ENCODE results near the gene RAB31. TPM values are rescaled to one million over a fixed set of nuclear protein-coding genes. Genes with fewer than 3 reads are reported as not detected.

The RAB31 gene
- total and polyA plus RNA-seq, 10 donors, result 12.3 to 112 (median 72.6) TPM

- TF ChIP-seq POLR2AphosphoS5 (IDR thresholded peaks at IDR 0.05) (peak in 1 of 3 donors; percentile 21), POLR2A (IDR thresholded peaks at IDR 0.05) (no peak)
- TF ChIP-seq, protein P1, sequence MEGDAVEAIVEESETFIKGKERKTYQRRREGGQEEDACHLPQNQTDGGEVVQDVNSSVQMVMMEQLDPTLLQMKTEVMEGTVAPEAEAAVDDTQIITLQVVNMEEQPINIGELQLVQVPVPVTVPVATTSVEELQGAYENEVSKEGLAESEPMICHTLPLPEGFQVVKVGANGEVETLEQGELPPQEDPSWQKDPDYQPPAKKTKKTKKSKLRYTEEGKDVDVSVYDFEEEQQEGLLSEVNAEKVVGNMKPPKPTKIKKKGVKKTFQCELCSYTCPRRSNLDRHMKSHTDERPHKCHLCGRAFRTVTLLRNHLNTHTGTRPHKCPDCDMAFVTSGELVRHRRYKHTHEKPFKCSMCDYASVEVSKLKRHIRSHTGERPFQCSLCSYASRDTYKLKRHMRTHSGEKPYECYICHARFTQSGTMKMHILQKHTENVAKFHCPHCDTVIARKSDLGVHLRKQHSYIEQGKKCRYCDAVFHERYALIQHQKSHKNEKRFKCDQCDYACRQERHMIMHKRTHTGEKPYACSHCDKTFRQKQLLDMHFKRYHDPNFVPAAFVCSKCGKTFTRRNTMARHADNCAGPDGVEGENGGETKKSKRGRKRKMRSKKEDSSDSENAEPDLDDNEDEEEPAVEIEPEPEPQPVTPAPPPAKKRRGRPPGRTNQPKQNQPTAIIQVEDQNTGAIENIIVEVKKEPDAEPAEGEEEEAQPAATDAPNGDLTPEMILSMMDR (IDR thresholded peaks at IDR 0.05 in 8 of 11, conservative IDR thresholded peaks at IDR 0.05 in 3 of 11), result no peak
- peak overlapping the region in 1 of 8 donors; percentile 12 for H3K4me3 ChIP-seq
- H3K9me3 ChIP-seq, result no peaks in the 10 kb centered on the region
- 49 to 72% (median 62%) methylated on average over 9 of the region's 9 CpGs for WGBS, 5 donors
- H3K27ac ChIP-seq, result peak overlapping the region in 7 of 8 donors; percentile 30 to 76 (median 66)
- peaks cover 0 to 12% (median 6%) of the 10 kb centered on the region in 6 donors for H3K4me1 ChIP-seq
- H3K27me3 ChIP-seq (replicated peaks in 1 of 7), result no peaks in the 10 kb centered on the region
- DNase-seq, result no peak
- intact Hi-C loops (cut with DNase I; ENCODE audit: low total_unique reads), result no loop called here
- H3K36me3 ChIP-seq, result no peaks in the 10 kb centered on the region
These were observed 169.0 kb downstream of the RAB31 start for GRCh38 chr18:9876867-9877654.

DNA sequence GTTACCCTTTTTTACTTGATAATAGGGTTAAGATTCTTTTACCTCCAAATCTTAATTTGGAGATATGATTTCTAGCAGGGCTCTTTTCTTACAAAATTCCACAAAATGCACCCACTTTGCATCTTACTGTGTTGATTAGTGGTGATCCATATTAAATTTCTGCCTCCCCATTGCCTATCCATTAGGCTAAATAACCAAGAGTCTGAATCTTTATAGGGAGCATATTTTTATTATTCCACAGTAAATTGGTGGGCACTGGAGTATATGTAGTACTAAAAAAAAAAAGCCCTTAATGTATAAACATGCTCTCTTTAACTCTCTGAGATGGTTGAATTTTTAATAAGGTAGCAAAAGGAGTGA, 169.5 kb downstream of the RAB31 start:
- Histone ChIP-seq H3K4me1 (peaks cover 0 to 12% (median 6%) of the 10 kb centered on the region in 6 donors), H3K36me3 (no peaks in the 10 kb centered on the region), H3K9me3 (no peaks in the 10 kb centered on the region), H3K27me3 (replicated peaks in 1 of 7) (no peaks in the 10 kb centered on the region), H3K27ac (peak overlapping the region in 7 of 8 donors; percentile 30 to 76 (median 66)), H3K4me3 (no peak overlapping the region)
- intact Hi-C loops (cut with DNase I; ENCODE audit: low total_unique reads), result no loop called here
- TF ChIP-seq, protein P1 (IDR thresholded peaks at IDR 0.05 in 8 of 11, conservative IDR thresholded peaks at IDR 0.05 in 3 of 11), result no peak
- TF ChIP-seq POLR2AphosphoS5 (IDR thresholded peaks at IDR 0.05) (no peak), POLR2A (IDR thresholded peaks at IDR 0.05) (no peak)
- no peak for DNase-seq

GRCh38 chr18:9878095-9878494, 170.0 kb downstream of the RAB31 start:
- no peaks in the 10 kb centered on the region for H3K27me3 ChIP-seq (replicated peaks in 1 of 7)
- H3K27ac ChIP-seq, result peak overlapping the region in 1 of 8 donors; percentile 76
- no peaks in the 10 kb centered on the region for H3K36me3 ChIP-seq
- WGBS, 5 donors, result 94 to 100% (median 97%) methylated on average over 1 of the region's 1 CpG
- no peak for TF ChIP-seq POLR2A (IDR thresholded peaks at IDR 0.05)
- no peak for TF ChIP-seq POLR2AphosphoS5 (IDR thresholded peaks at IDR 0.05)
- TF ChIP-seq, protein P1 (IDR thresholded peaks at IDR 0.05 in 8 of 11, conservative IDR thresholded peaks at IDR 0.05 in 3 of 11), result no peak
- H3K4me1 ChIP-seq, result peaks cover 0 to 12% (median 6%) of the 10 kb centered on the region in 6 donors
- H3K4me3 ChIP-seq, result no peak overlapping the region
- no peaks in the 10 kb centered on the region for H3K9me3 ChIP-seq
- intact Hi-C loops (cut with DNase I; ENCODE audit: low total_unique reads), result no loop called here
- no peak for DNase-seq

- no peak overlapping the region for H3K4me3 ChIP-seq
- H3K4me1 ChIP-seq, result peaks cover 0 to 12% (median 6%) of the 10 kb centered on the region in 6 donors
- H3K36me3 ChIP-seq, result no peaks in the 10 kb centered on the region
- no peaks in the 10 kb centered on the region for H3K27me3 ChIP-seq (replicated peaks in 1 of 7)
- no peaks in the 10 kb centered on the region for H3K9me3 ChIP-seq
- WGBS, 5 donors, result 86 to 96% (median 94%) methylated on average over 6 of the region's 6 CpGs
- intact Hi-C loops (cut with DNase I; ENCODE audit: low total_unique reads), result no loop called here
- TF ChIP-seq POLR2A (IDR thresholded peaks at IDR 0.05) (no peak), POLR2AphosphoS5 (IDR thresholded peaks at IDR 0.05) (no peak)
- TF ChIP-seq, protein P1 (IDR thresholded peaks at IDR 0.05 in 8 of 11, conservative IDR thresholded peaks at IDR 0.05 in 3 of 11), result no peak
- H3K27ac ChIP-seq, result no peak overlapping the region
- no peak for DNase-seq
These were observed 170.7 kb downstream of the RAB31 start for GRCh38 chr18:9878783-9879242.
